D721Med (cell line): ENCODE data around the gene RPL38.

ENCODE experiments used
- DNase-seq: peaks from one replicate; pipeline ENCODE4 v3.0.0; 2011; ENCODE audit warnings: low spot score; ENCODE audit not compliant: insufficient read length
- FAIRE-seq: peaks from 2 replicates; lab custom pipeline; 2011; peaks lifted over from hg19 to GRCh38; lab: Jason Lieb, UNC
- CTCF ChIP-seq: IDR thresholded peaks from 2 replicates; pipeline ENCODE4 v1.5.1; 2012; ENCODE audit warnings: mild to moderate bottlenecking, control low read depth; ENCODE audit not compliant: insufficient read depth; ENCODE audit errors: missing control alignments

RPL38 gene

GRCh38 chr17:74190807-74191406, 12.6 kb upstream of the RPL38 start:
- FAIRE-seq = no peak
- DNase-seq = no peak
- TF ChIP-seq CTCF = no peak

DNA sequence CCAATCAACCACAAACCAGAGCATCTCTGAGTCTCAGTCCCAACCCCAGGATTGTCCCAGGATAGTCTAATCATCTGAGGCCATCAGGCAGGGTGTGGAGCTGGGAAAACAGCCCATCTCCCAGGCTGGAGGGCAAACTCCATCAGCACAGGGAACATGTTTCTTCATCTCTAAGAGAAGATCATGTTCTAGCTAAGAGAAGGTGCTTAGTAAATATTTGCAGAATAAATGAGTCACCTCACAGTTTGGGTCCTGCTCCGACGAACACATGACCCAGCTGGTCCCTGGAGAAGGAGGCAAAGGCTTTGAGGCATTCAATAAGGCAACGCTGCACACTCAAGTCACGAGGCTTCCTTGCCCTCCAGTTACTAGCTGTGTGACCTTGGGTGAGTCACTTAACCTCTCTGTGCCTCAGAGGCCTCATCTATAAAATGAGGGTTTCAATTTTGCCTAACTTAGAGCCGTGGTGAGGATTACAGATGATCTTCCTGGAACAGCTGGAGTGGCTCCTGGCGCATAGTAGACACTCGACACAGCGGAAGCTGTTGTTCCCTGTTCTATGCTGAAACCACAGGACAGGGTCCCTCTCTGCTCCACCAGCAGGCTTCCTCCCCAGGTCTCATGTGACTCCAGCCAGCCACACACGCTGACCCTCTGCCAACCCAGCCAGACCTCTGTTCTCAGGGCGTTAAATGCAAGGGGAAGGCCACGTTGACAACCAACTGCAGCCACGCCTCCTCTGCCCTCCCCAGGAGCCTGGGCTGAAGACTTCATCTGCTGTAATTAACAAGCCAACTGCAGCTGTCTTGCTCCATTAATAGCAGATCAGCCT, 10.3 kb upstream of the RPL38 start:
- no peak for TF ChIP-seq CTCF
- FAIRE-seq (peak; percentile 90), DNase-seq (peak; percentile 73)

DNA sequence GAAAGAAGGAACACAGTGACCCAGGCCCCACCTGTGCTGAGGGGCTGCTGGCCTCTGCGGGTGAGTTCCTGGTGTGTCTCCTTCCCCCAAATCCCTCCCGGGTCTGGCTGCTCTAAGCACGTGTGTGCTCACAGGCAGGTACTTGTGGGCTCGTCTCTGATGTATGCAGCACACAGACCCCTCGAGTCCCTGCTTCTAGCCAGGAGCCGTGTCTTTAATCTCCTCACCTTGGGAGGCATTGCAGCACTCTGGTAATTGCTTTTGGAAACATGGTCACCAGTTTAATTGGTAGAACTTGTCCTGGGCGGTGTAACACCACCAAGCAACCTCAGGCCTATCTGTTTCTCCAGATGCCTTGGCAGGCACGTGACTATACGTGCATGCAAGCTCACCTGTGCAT, 8.8 kb upstream of the RPL38 start:
- FAIRE-seq (peak; percentile 21), DNase-seq (no peak)
- no peak for TF ChIP-seq CTCF

DNA sequence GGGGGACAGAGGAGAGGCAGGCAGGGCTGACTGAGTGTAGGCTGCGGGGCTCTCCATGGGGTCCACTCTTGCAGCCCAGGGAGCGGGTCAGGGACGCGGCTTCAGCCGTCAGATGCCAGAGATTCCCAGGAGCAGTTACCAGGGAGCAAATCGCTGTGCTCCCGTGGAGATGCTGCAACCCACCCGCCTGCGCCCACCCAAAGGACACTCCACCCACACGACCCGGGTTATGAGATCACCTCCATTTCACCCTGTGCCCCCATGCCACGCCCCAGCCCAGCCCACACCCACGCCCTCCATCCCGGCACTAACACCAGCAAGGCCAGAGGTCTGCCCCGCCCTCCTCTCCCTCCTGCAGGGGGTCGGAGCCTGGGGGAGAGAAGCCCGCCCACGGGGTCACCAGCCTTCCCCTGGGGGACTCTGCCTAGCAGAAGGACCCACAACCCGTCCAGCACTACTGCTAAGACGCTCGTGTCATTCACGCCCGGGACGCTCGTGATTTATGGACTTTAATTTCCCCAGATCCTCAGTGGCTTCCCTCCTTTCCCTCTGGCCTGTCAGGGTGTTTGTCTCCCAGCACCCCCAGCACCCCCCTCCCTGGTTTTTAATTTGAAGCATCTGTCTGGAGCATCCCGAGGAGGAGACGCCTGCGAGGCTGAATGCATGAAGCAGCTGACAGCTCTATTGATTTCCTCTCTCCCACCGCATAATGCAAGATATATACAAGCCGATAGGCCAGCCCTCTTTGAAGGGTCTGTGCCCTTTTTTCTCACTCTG, 6.7 kb upstream of the RPL38 start:
- DNase-seq (no peak), FAIRE-seq (no peak)
- TF ChIP-seq CTCF = no peak

- DNase-seq (no peak), FAIRE-seq (no peak)
- TF ChIP-seq CTCF = no peak
Observed at GRCh38 chr17:74197801-74198200, 5.7 kb upstream of the RPL38 start.

GRCh38 chr17:74198694-74199093, 4.8 kb upstream of the RPL38 start:
- DNase-seq (no peak), FAIRE-seq (no peak)
- no peak for TF ChIP-seq CTCF
